ENCODE results near the gene PRLH. TPM values are rescaled to one million over a fixed set of nuclear protein-coding genes. Genes with fewer than 3 reads are reported as not detected.

The PRLH gene
- total RNA-seq, 2 donors from 2014 or later: not detected

DNA sequence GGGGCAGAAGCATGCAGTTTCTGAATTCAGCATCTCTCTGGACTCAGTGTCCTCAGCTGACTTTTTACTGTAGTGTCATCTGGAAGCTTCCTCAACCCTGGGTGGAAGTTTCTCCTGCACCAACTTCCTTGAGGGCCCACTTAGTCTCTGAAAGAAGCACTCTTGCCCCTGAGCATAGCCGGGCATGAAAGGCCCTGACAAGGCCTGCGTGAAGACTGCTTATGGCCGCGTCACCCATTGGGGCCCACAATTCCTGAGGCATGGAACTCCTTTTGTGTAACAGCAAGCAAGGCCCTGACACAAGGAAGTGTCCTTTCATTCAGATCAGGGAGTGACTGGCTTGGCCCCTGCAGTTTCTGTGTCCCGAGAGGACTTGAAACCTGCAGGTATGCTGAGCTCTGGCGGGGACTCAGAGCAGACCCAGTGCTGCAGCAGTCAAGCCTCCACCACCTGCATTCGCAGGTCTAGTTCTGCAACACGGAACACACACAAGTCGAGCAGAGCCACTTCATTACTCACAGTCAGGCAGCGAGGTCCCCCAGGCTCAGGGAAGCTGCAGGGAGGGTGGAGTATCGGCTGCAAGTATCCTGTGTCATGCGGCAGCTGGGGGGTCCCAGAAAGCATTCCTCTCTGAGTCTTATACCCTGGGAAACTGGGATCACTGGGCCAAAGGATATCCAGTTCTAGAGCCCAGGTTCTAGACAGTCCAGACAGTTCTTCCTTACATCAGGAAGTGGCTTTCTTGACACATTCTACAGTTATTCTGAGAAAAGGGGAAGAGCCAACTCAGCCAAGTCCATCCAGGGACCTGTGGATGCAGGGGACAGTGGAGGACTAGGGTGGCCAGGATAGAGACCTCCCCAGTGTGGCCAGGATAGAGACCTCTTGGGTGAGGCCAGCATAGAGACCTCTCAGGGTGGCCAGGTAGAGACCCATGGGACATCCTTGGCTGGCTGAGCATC is 35.6 kb upstream of the PRLH start:
- Histone ChIP-seq H3K36me3 (no peaks in the 10 kb centered on the region), H3K4me1 (no peaks in the 10 kb centered on the region), H3K4me3 (no peak overlapping the region), H3K27ac (no peak overlapping the region), H3K9me3 (no peaks in the 10 kb centered on the region), H3K9ac (ENCODE audit: low read depth in 2 of 2, low read length in 2 of 2) (no peak overlapping the region), H3K27me3 (no peaks in the 10 kb centered on the region)
- no peak for DNase-seq
- TF ChIP-seq, protein P1, sequence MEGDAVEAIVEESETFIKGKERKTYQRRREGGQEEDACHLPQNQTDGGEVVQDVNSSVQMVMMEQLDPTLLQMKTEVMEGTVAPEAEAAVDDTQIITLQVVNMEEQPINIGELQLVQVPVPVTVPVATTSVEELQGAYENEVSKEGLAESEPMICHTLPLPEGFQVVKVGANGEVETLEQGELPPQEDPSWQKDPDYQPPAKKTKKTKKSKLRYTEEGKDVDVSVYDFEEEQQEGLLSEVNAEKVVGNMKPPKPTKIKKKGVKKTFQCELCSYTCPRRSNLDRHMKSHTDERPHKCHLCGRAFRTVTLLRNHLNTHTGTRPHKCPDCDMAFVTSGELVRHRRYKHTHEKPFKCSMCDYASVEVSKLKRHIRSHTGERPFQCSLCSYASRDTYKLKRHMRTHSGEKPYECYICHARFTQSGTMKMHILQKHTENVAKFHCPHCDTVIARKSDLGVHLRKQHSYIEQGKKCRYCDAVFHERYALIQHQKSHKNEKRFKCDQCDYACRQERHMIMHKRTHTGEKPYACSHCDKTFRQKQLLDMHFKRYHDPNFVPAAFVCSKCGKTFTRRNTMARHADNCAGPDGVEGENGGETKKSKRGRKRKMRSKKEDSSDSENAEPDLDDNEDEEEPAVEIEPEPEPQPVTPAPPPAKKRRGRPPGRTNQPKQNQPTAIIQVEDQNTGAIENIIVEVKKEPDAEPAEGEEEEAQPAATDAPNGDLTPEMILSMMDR (IDR thresholded peaks at IDR 0.05): no peak
- intact Hi-C loops (cut with DNase I): no loop called here

DNA sequence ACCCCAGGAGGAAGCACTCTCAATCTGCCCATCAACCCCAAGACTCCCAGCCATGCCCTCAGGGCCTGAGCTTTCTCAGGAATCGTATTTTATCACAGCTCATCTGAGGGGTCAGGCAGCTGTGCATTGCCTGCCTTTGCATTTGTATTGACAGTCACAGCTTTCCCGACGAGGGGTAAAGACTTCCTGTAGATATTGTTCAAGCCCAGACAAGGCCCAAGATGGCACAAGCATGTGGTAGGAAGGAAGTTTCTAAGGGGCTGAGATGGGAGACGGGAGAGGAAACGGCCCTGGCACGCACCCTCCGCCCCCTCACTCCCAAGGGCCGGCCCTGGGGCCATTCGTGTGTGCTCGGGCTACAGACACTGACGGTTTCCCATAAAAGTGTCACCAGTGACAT is 34.2 kb upstream of the PRLH start:
- no peaks in the 10 kb centered on the region for H3K27me3 ChIP-seq
- H3K9me3 ChIP-seq: no peaks in the 10 kb centered on the region
- H3K4me3 ChIP-seq: no peak overlapping the region
- DNase-seq: no peak
- no peak overlapping the region for H3K9ac ChIP-seq (ENCODE audit: low read depth in 2 of 2, low read length in 2 of 2)
- H3K4me1 ChIP-seq: no peaks in the 10 kb centered on the region
- H3K27ac ChIP-seq: no peak overlapping the region
- TF ChIP-seq, protein P1 (IDR thresholded peaks at IDR 0.05): no peak
- intact Hi-C loops (cut with DNase I): no loop called here
- H3K36me3 ChIP-seq: no peaks in the 10 kb centered on the region

DNA sequence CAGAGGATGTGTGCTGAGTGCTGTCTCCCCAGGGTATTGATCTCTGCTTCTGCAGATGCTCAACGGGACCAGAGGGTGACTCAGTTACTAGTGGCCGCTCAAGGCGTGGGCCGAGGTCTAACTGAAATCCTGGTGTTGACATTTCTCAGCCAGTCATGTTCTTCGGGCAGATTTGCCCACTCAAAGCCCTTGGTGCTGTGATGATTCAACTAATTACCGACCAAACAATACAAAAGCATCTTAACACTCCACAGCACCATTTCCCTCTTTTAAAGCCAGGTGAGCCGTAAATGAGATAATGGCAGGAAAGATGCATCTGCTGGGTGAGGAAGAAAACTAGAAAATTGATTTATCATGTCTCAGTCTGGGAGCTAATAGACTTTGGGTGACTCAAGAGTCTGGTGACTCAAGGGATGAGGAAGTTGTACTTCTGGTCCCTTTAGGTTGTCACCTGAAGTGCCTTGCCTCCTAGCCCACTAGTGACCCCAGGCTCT is 32.7 kb upstream of the PRLH start:
- DNase-seq: no peak
- no peak overlapping the region for H3K9ac ChIP-seq (ENCODE audit: low read depth in 2 of 2, low read length in 2 of 2)
- H3K36me3 ChIP-seq: no peaks in the 10 kb centered on the region
- no peak overlapping the region for H3K4me3 ChIP-seq
- no peaks in the 10 kb centered on the region for H3K27me3 ChIP-seq
- H3K4me1 ChIP-seq: no peaks in the 10 kb centered on the region
- TF ChIP-seq, protein P1 (IDR thresholded peaks at IDR 0.05): no peak
- no peak overlapping the region for H3K27ac ChIP-seq
- intact Hi-C loops (cut with DNase I): no loop called here
- H3K9me3 ChIP-seq: no peaks in the 10 kb centered on the region

DNA sequence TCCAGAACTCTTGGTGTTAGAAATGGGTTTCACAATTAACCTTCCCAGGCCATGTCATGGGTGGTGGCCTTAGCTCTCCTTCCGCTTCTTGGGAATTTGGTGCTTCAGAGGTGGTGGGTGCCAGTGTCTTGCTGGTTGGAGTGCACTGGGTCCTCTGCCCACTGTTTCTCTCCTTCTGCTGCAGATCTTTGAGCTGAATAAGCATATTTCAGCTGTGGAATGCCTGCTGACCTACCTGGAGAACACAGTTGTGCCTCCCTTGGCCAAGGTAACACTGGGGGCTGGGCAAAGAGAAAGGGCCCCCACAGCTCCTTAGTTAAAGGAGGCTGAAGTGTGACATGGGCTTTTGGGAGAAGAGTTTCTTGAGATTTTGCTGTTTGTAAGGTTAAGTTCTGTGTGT is 32.0 kb upstream of the PRLH start:
- TF ChIP-seq, protein P1 (IDR thresholded peaks at IDR 0.05): no peak
- H3K9ac ChIP-seq (ENCODE audit: low read depth in 2 of 2, low read length in 2 of 2): no peak overlapping the region
- H3K4me3 ChIP-seq: no peak overlapping the region
- H3K36me3 ChIP-seq: no peaks in the 10 kb centered on the region
- no peaks in the 10 kb centered on the region for H3K9me3 ChIP-seq
- H3K27me3 ChIP-seq: no peaks in the 10 kb centered on the region
- intact Hi-C loops (cut with DNase I): no loop called here
- no peak for DNase-seq
- no peak overlapping the region for H3K27ac ChIP-seq
- no peaks in the 10 kb centered on the region for H3K4me1 ChIP-seq

DNA sequence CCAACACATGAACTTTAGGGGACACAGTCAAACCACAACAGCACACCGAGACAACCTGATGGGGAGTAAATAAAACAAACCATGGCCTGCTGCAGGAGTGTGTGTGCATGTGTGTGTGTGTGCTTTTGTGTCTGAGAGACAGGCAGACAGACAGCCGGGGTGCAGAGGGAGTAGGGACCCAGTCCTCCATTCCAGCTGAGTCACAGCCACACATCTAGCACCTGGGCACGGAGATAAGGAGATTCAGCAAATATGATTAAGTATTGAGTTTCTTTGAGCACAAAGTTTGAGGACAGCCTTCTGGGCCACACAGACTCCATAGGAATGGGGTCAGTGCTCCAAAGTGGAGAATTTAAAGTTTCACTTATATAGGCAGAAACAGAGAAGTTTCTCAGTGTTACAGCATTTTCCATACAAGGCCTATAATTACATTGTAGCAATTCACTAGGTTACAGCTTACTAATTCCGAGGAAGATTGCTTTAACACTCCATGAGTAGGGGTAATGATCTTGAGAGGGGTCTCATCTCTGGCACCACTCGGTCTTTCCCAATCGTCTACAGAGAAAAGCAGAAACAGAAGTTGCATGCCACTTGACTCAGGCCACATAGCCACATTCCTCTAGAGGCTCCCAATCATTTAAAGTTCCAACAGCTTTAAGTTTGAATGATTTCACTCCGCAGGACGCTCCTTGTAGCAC is 30.8 kb upstream of the PRLH start:
- H3K9ac ChIP-seq (ENCODE audit: low read depth in 2 of 2, low read length in 2 of 2): no peak overlapping the region
- no peak for DNase-seq
- H3K27me3 ChIP-seq: no peaks in the 10 kb centered on the region
- H3K36me3 ChIP-seq: no peaks in the 10 kb centered on the region
- H3K4me1 ChIP-seq: peaks cover 3% of the 10 kb centered on the region
- intact Hi-C loops (cut with DNase I): no loop called here
- H3K4me3 ChIP-seq: no peak overlapping the region
- no peak overlapping the region for H3K27ac ChIP-seq
- no peaks in the 10 kb centered on the region for H3K9me3 ChIP-seq
- TF ChIP-seq, protein P1 (IDR thresholded peaks at IDR 0.05): no peak

All from colonic mucosa (tissue), 4 donors.